Duodenal mucosa (tissue), 2 donors: ENCODE results near the gene RBM39.
"Not testable (repeated sequence)": the region's sequence is repeated elsewhere in the genome, so short reads cannot be mapped to it uniquely, and the experiment has no call there.

Experiments used
- H3K27ac ChIP-seq: one replicate; pipeline ENCODE4 v1.7.0; 2013; ENCODE audit warnings: low read depth, low read length
- H3K27me3 ChIP-seq, 2 donors: one replicate each; pipeline ENCODE4 v1.7.0; 2013; ENCODE audit warnings: low read length in 2 of 2, control low read depth in 1 of 2; ENCODE audit not compliant: insufficient read depth in 2 of 2, control insufficient read depth in 1 of 2
- H3K36me3 ChIP-seq, 2 donors: one replicate each; pipeline ENCODE4 v1.7.0; 2013; ENCODE audit warnings: low read length in 2 of 2, control low read depth in 1 of 2; ENCODE audit not compliant: insufficient read depth in 2 of 2, control insufficient read depth in 1 of 2
- H3K4me1 ChIP-seq, 2 donors: one replicate each; pipeline ENCODE4 v1.7.0; 2013; ENCODE audit warnings: low read length in 2 of 2, control low read depth in 1 of 2; ENCODE audit not compliant: insufficient read depth in 2 of 2, control insufficient read depth in 1 of 2
- H3K4me3 ChIP-seq, 2 donors: one replicate each; pipeline ENCODE4 v1.7.0; 2013; ENCODE audit warnings: low read length in 2 of 2, low read depth in 1 of 2
- H3K9ac ChIP-seq, 2 donors: one replicate each; pipeline ENCODE4 v1.7.0; 2013; ENCODE audit warnings: low read length in 2 of 2, low read depth in 1 of 2
- H3K9me3 ChIP-seq, 2 donors: one replicate each; pipeline ENCODE4 v1.7.0; 2013; ENCODE audit warnings: low read length in 2 of 2, control low read depth in 1 of 2; ENCODE audit not compliant: control insufficient read depth in 1 of 2

RBM39 gene

GRCh38 chr20:35706591-35707529 lies 35.2 kb downstream of the RBM39 start:
- H3K27ac ChIP-seq, H3K4me3 ChIP-seq, H3K9ac ChIP-seq, H3K27me3 ChIP-seq, H3K9me3 ChIP-seq, H3K4me1 ChIP-seq: not testable (repeated sequence)
- H3K36me3 ChIP-seq = peaks cover 74 to 86% of the 10 kb centered on the region in 2 donors

- H3K36me3 ChIP-seq = peaks cover 68 to 86% of the 10 kb centered on the region in 2 donors
- not testable (repeated sequence) for H3K4me3 ChIP-seq, H3K27ac ChIP-seq, H3K4me1 ChIP-seq, H3K9me3 ChIP-seq, H3K27me3 ChIP-seq, H3K9ac ChIP-seq
These were observed 36.2 kb downstream of the RBM39 start for GRCh38 chr20:35705894-35706293.

DNA sequence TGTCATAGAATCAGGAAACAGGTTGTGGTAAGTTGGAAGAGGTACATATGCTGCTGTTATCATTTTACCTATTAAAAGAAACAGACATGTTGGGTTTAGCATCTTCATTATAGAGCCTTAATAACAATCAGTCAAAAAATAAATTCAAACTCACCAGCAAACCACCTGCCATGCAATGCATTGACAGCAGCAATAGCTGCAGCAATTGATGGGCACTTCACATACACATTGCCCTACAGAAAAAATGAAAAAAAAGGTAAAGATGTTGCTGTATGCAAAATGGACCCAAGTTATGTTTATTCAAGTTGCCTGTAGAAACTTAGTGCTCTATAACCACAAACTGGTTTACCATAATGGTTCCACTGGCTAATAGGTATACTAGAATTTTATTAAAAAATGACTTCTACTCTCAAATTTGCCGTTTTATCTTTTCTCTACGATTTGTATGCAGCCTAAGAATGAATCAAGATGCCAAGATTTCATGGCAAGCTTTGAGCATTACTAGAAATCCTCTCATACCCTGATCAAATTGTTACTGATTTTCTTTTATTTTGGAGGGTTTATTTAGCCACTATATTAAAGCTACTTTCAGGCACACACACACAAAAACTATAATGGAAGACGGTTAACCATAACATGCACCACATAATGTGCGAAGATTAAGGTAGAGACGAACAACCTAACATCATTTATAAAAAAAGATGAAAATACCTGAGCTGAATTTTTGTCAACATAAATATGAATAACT lies 37.4 kb downstream of the RBM39 start:
- H3K9me3 ChIP-seq = no peaks in the 10 kb centered on the region
- peaks cover 58 to 78% of the 10 kb centered on the region in 2 donors for H3K36me3 ChIP-seq
- peaks cover 10 to 12% of the 10 kb centered on the region in 2 donors for H3K4me1 ChIP-seq
- H3K9ac ChIP-seq = no peak overlapping the region
- H3K27ac ChIP-seq = no peak overlapping the region
- H3K27me3 ChIP-seq = no peaks in the 10 kb centered on the region
- H3K4me3 ChIP-seq = no peak overlapping the region

GRCh38 chr20:35702824-35703695 lies 39.0 kb downstream of the RBM39 start:
- Histone ChIP-seq H3K27ac (no peak overlapping the region), H3K4me3 (no peak overlapping the region), H3K36me3 (peaks cover 47 to 63% of the 10 kb centered on the region in 2 donors), H3K9me3 (no peaks in the 10 kb centered on the region), H3K9ac (no peak overlapping the region), H3K27me3 (no peaks in the 10 kb centered on the region), H3K4me1 (peaks cover 17 to 19% of the 10 kb centered on the region in 2 donors)

- Histone ChIP-seq H3K9me3 (no peaks in the 10 kb centered on the region), H3K27me3 (no peaks in the 10 kb centered on the region), H3K4me1 (peaks cover 23 to 26% of the 10 kb centered on the region in 2 donors), H3K36me3 (peaks cover 45 to 57% of the 10 kb centered on the region in 2 donors), H3K9ac (no peak overlapping the region), H3K27ac (no peak overlapping the region), H3K4me3 (no peak overlapping the region)
These were observed 39.8 kb downstream of the RBM39 start for GRCh38 chr20:35702051-35702823.

DNA sequence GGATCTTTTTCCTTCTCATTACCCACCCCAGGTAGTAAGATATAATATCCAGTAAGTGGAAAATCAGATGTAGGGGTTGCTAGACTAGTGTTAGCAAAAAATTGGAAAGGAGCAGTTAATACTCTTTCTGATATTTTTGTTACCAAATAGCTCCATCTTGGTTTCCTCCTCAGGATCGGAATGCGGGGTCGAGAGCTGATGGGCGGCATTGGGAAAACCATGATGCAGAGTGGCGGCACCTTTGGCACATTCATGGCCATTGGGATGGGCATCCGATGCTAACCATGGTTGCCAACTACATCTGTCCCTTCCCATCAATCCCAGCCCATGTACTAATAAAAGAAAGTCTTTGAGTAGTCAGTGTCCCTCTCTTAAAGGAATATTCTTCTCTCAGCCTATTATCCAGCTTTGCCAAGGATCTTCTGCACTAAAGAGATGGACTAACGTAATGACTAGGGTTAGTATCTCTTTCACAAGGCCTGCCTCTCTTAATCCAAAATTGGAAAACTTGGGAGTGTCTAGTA lies 41.4 kb downstream of the RBM39 start:
- peak overlapping the region in 1 of 2 donors; percentile 95 for H3K9ac ChIP-seq
- no peaks in the 10 kb centered on the region for H3K9me3 ChIP-seq
- no peak overlapping the region for H3K27ac ChIP-seq
- H3K36me3 ChIP-seq = peaks cover 39 to 43% of the 10 kb centered on the region in 2 donors
- no peaks in the 10 kb centered on the region for H3K27me3 ChIP-seq
- H3K4me1 ChIP-seq = peaks cover 23 to 26% of the 10 kb centered on the region in 2 donors
- H3K4me3 ChIP-seq = peak overlapping the region; percentile 83 to 98

GRCh38 chr20:35699957-35700624 lies 42.0 kb downstream of the RBM39 start:
- H3K27ac ChIP-seq = peak overlapping the region; percentile 88
- no peaks in the 10 kb centered on the region for H3K9me3 ChIP-seq
- peak overlapping the region; percentile 83 to 98 for H3K4me3 ChIP-seq
- H3K4me1 ChIP-seq = peaks cover 23 to 26% of the 10 kb centered on the region in 2 donors
- H3K9ac ChIP-seq = peak overlapping the region; percentile 95
- H3K27me3 ChIP-seq = no peaks in the 10 kb centered on the region
- peaks cover 34 to 41% of the 10 kb centered on the region in 2 donors for H3K36me3 ChIP-seq

DNA sequence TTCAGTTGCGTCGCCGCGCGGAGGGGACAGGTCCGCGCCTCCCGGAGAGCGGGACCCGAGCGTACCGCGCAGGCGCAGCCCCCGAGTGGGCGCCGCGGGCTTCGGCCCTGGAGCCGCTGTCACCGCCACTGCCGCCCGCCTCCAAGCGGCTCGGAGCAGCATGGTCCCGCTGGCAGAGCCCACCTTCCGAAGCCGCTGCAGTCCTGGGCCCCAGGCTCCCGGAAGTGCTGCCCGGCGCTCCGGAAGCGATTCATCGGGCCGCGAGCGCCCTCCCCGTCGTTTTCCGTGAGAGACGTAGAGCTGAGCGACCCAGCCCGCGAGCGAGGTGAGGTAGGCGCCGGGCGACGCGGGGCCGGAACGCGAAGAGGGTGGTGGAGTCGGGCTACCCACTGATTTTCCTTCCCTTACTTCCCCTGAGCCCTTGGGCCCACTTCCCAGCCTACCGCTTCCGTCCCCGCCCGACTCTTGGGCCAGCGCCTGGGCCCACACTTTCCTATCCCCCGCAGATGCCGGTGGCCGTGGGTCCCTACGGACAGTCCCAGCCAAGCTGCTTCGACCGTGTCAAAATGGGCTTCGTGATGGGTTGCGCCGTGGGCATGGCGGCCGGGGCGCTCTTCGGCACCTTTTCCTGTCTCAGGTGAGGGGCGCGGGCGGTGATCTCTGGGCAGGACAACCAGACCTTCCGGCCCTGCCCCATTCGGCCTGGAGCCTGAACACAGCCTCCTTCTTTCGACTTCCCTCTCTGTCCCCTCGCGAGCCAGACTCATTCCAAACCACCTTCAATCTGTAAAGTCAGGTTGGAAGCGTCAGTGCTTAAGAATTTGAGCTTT lies 42.7 kb downstream of the RBM39 start, which contains the start of the genes NFS1 and ROMO1:
Gene NFS1 (minus strand): TSS at position 226 of the 830 bp plus-strand sequence. CDS start 64 bp downstream, at position 162.
Gene ROMO1 (plus strand): TSS at position 279 of the 830 bp plus-strand sequence. CDS start 228 bp downstream, at position 507.
- Histone ChIP-seq H3K27me3 (no peaks in the 10 kb centered on the region), H3K9ac (peak within 1 kb of the TSS; percentile 95), H3K4me3 (peak within 1 kb of the TSS; percentile 83 to 98), H3K9me3 (no peaks in the 10 kb centered on the region), H3K4me1 (peaks cover 23 to 26% of the 10 kb centered on the region in 2 donors), H3K36me3 (peaks cover 29 to 38% of the 10 kb centered on the region in 2 donors), H3K27ac (peak within 1 kb of the TSS; percentile 88)
